HepG2 (cell line): ENCODE measurements around the gene DLX6. TPM values are rescaled to one million over a fixed set of nuclear protein-coding genes. Genes with fewer than 3 reads are reported as not detected.

ENCODE experiments used
- ATAC-seq: fragments of 200-7000 bp; cut with Tn5 transposase; 3 replicates; pipeline ENCODE4 v1.9.1; 2020; ENCODE audit warnings: mild to moderate bottlenecking, moderate library complexity
- BruUV-seq: library from RNA; stranded (reverse); fragments of 400-500 nt; replicated peaks from 2 replicates; lab custom pipeline; 2021; lab: Mats Ljungman, UMichigan
- CTCF ChIA-PET: fragments of 300-600 bp; formaldehyde crosslinking; extraction: SDS; loops from one replicate; lab custom pipeline; 2021; ENCODE audit warnings: low total read pairs, inconsistent platforms, low intra/inter-chr PET ratio; lab: Yijun Ruan, JAX
- POLR2A ChIA-PET: fragments of 350-600 bp; sonication (Branson Sonifier 250); formaldehyde crosslinking; loops from one replicate; lab custom pipeline; 2020; ENCODE audit warnings: antibody characterized with exemption, inconsistent platforms; lab: Yijun Ruan, JAX
- DNase-seq: peaks from one replicate; pipeline ENCODE4 v3.0.0-alpha.2; 2015; ENCODE audit warnings: low spot score
- FAIRE-seq: peaks from 3 replicates; lab custom pipeline; 2011; peaks lifted over from hg19 to GRCh38; lab: Jason Lieb, UNC
- H2AFZ ChIP-seq: one replicate; pipeline ENCODE4 v1.6.1; 2011; ENCODE audit warnings: low read length, inconsistent platforms
- H3K27ac ChIP-seq: fragments of 300-600 bp; 3 replicates; pipeline ENCODE4 v1.8.0; 2011; ENCODE audit warnings: mixed run types, mild to moderate bottlenecking, mixed read lengths, low read length, inconsistent platforms; ENCODE audit not compliant: insufficient read depth; ENCODE audit errors: extremely low read length
- H3K27me3 ChIP-seq, 2 experiments: fragments of 200-600 bp in 1 of 2; 2 replicates in 1 of 2; 3 replicates in 1 of 2; pipeline versions ENCODE4 v1.6.0 to v1.8.0; 2011; ENCODE audit warnings: low read length in 2 of 2, mild to moderate bottlenecking in 2 of 2, moderate library complexity in 2 of 2, inconsistent platforms in 1 of 2; ENCODE audit not compliant: insufficient read depth in 2 of 2, control insufficient read depth in 1 of 2
- H3K36me3 ChIP-seq, 2 experiments: fragments of 200-600 bp in 1 of 2; replicated peaks in 1 of 2; 2 replicates in 1 of 2; 3 replicates in 1 of 2; pipeline versions ENCODE4 v1.5.1 to v1.8.0; 2011; ENCODE audit warnings: low read length in 2 of 2, inconsistent platforms in 1 of 2; ENCODE audit not compliant: insufficient read depth in 2 of 2, control insufficient read depth in 1 of 2
- H3K4me1 ChIP-seq: 2 replicates; pipeline ENCODE4 v1.5.1; 2012; ENCODE audit warnings: low read length, inconsistent platforms; ENCODE audit not compliant: insufficient read depth
- H3K4me2 ChIP-seq: 2 replicates; pipeline ENCODE4 v1.6.0; 2011; ENCODE audit warnings: low read depth, low read length, inconsistent platforms
- H3K4me3 ChIP-seq, 3 experiments: fragments of 200-600 bp in 1 of 3; sonication (generic), shearing (Covaris generic) in 1 of 3; replicated peaks in 1 of 3; 2 replicates each; pipeline ENCODE4 v1.5.1; 2011 to 2016; ENCODE audit warnings: low read length in 3 of 3, inconsistent platforms in 2 of 3, low read depth in 2 of 3, mild to moderate bottlenecking in 2 of 3, control low read depth in 1 of 3, mixed read lengths in 1 of 3; ENCODE audit not compliant: insufficient read depth in 1 of 3
- H3K79me2 ChIP-seq: one replicate; pipeline ENCODE4 v1.6.1; 2011; ENCODE audit warnings: low read length, inconsistent platforms; ENCODE audit not compliant: insufficient read depth
- H3K9ac ChIP-seq: 2 replicates; pipeline ENCODE4 v1.6.0; 2011; ENCODE audit warnings: mild to moderate bottlenecking, low read depth, low read length, inconsistent platforms; ENCODE audit not compliant: insufficient read depth
- H3K9me3 ChIP-seq: 2 replicates; pipeline ENCODE4 v1.5.1; 2012; ENCODE audit warnings: mild to moderate bottlenecking, low read length
- H4K20me1 ChIP-seq: 2 replicates; pipeline ENCODE4 v1.6.0; 2011; ENCODE audit warnings: inconsistent platforms, mild to moderate bottlenecking, low read length, moderate library complexity; ENCODE audit not compliant: insufficient read depth
- AGO2 ChIP-seq: fragments of 200-400 bp; formaldehyde crosslinking; optimal IDR thresholded peaks from 2 replicates; pipeline ENCODE3; 2017; ENCODE audit warnings: mild to moderate bottlenecking, low read depth, low read length, moderate library complexity
- FOXA1 ChIP-seq, 2 experiments: fragments of 450-650 bp in 1 of 2; sonication (generic) in 1 of 2; formaldehyde crosslinking in 1 of 2; IDR thresholded peaks; 2 replicates each; pipeline versions ENCODE4 v1.4.0 to v1.6.1; 2016 to 2020; ENCODE audit warnings: missing genetic modification reagents in 1 of 2
- FOXJ3 ChIP-seq: sonication (generic); formaldehyde crosslinking; IDR thresholded peaks from 2 replicates; pipeline ENCODE4 v1.4.0; 2020; ENCODE audit warnings: missing genetic modification reagents, mild to moderate bottlenecking, borderline replicate concordance
- MED13 ChIP-seq: sonication (generic); formaldehyde crosslinking; IDR thresholded peaks from 2 replicates; pipeline ENCODE4 v1.5.0; 2020; ENCODE audit warnings: missing genetic modification reagents
- MYC ChIP-seq: sonication (generic); formaldehyde crosslinking; IDR thresholded peaks from 2 replicates; pipeline ENCODE4 v1.9.0; 2021; ENCODE audit warnings: missing genetic modification reagents, borderline replicate concordance
- NBN ChIP-seq: fragments of 450-650 bp; conservative IDR thresholded peaks from 2 replicates; pipeline ENCODE4 v1.6.1; 2017
- SAP130 ChIP-seq: IDR thresholded peaks from 2 replicates; pipeline ENCODE4 v1.6.1; 2016; ENCODE audit warnings: low read depth
- ZNF275 ChIP-seq: sonication (generic); formaldehyde crosslinking; IDR thresholded peaks from 2 replicates; pipeline ENCODE4 v1.8.0; 2022; ENCODE audit warnings: missing genetic modification reagents, mild to moderate bottlenecking, inconsistent platforms, borderline replicate concordance
- ZNF775 ChIP-seq: sonication (generic); formaldehyde crosslinking; IDR thresholded peaks from 2 replicates; pipeline ENCODE4 v1.4.0; 2020; ENCODE audit warnings: missing genetic modification reagents, mild to moderate bottlenecking, moderate library complexity, borderline replicate concordance
- ZNF83 ChIP-seq: sonication (generic); formaldehyde crosslinking; IDR thresholded peaks from 2 replicates; pipeline ENCODE4 v1.4.0; 2020; ENCODE audit warnings: missing genetic modification reagents, mild to moderate bottlenecking, borderline replicate concordance
- WGBS: methylation state at CpG from one replicate; pipeline ENCODE4 v1.1.6; 2017; ENCODE audit warnings: low lambda C conversion rate; 5-methylcytosine and 5-hydroxymethylcytosine counted together
- in situ Hi-C: cut with HindIII; loops from 2 replicates; pipeline ENCODE4 v1.10.0; 2017; ENCODE audit warnings: low pct_unique_long_range_greater_than_20kb; ENCODE audit not compliant: extremely low pct_ligation_motif_present
- intact Hi-C: fragments of 100-400 bp; cut with micrococcal nuclease; formaldehyde crosslinking; loops from one replicate; pipeline ENCODE4 v1.10.0; 2022; ENCODE audit not compliant: unreplicated experiment
- polyA plus RNA-seq, 8 experiments: library from polyadenylated mRNA; depleted of rRNA in 3 of 8; stranded (reverse) in 7 of 8; unstranded in 1 of 8; fragments of >200 nt; fragmentation: Illumina TruSeq in 4 of 8; extraction: Trizol in 4 of 8; gene quantifications; 2 replicates each; pipeline versions ENCODE4 v1.2.1 to v1.2.3, GENCODE V29; 2011 to 2016; ENCODE audit warnings: low read depth in 4 of 8, missing spikeins in 1 of 8, mixed read lengths in 1 of 8; ENCODE audit not compliant: insufficient read depth in 1 of 8
- total RNA-seq, 5 experiments: library from RNA; depleted of rRNA; stranded (reverse); fragments of >200 nt; fragmentation: Illumina TruSeq; extraction: Trizol; gene quantifications; 2 replicates each; pipeline ENCODE4 v1.2.3, GENCODE V29; 2016; ENCODE audit warnings: low read depth in 1 of 5

DLX6 gene
- total and polyA plus RNA-seq, 2 of the 13 experiments (the other 11 are each of a cell fraction or from before 2014, with no cell fraction given): 3.5 to 5.5 TPM

- WGBS: 96% methylated on average over 19 of the region's 19 CpGs
- intact Hi-C loops: loop anchor here (5.0 kb wide), 2 partner anchors 67 to 312 kb away; partner anchors contain the start of gene SEM1
- POLR2A ChIA-PET: interaction anchor here (6.6 kb wide), 1 partner anchor 12 kb away, joined by 163 read pairs; the partner anchor contains the start of gene DLX6
Observed at GRCh38 chr7:97018791-97019531, 13.6 kb downstream of the DLX6 start.

More at GRCh38 chr7:97018791-97019531, 13.6 kb downstream of the DLX6 start:
- in situ Hi-C loops: loop anchor here (25.0 kb wide), 1 partner anchor 707 kb away; the partner anchor contains the start of gene SLC25A13
- no TSS peak for BruUV-seq
- Histone ChIP-seq H3K36me3 (no peaks in the 10 kb centered on the region), H2AFZ (no peak overlapping the region), H3K79me2 (no peaks in the 10 kb centered on the region), H3K27ac (no peak overlapping the region), H3K9ac (no peak overlapping the region), H3K27me3 (peaks cover 0 to 6% of the 10 kb centered on the region in 2 experiments; a peak in 3 of 5 replicates), H3K4me1 (peaks cover 32% of the 10 kb centered on the region), H3K4me2 (no peak overlapping the region), H3K9me3 (no peaks in the 10 kb centered on the region), H3K4me3 (no peak overlapping the region), H4K20me1 (no peaks in the 10 kb centered on the region)
- ATAC-seq (no peak), FAIRE-seq (no peak), DNase-seq (no peak)
- CTCF ChIA-PET: no interaction called here
- no peak for TF ChIP-seq FOXA1 (IDR thresholded peaks at IDR 0.05)
- no peak for TF ChIP-seq FOXA1 (CRISPR knock-in tag; IDR thresholded peaks at IDR 0.05)
- no peak for TF ChIP-seq NBN
- TF ChIP-seq FOXJ3 (CRISPR knock-in tag): no peak
- TF ChIP-seq AGO2: no peak
- no peak for TF ChIP-seq ZNF83 (CRISPR knock-in tag)
- TF ChIP-seq SAP130 (CRISPR knock-in tag): no peak
- no peak for TF ChIP-seq ZNF775 (CRISPR knock-in tag)
- TF ChIP-seq MYC (CRISPR knock-in tag): no peak
- TF ChIP-seq ZNF275 (CRISPR knock-in tag): no peak
- no peak for TF ChIP-seq MED13 (CRISPR knock-in tag)
